Left cardiac atrium (tissue), 4 donors: Measurements from ENCODE around the gene MLLT1. TPM values are rescaled to one million over a fixed set of nuclear protein-coding genes. Genes with fewer than 3 reads are reported as not detected.

Source experiments
- ATAC-seq, 2 donors: fragments of 200-7000 bp; cut with Tn5 transposase; one replicate each; pipeline ENCODE4 v1.9.1; 2020; ENCODE audit warnings: mild to moderate bottlenecking in 2 of 2, moderate library complexity in 2 of 2
- DNase-seq: peaks from one replicate; pipeline ENCODE4 v3.0.0-alpha.2; 2020
- intact Hi-C, 2 donors: fragments of 100-400 bp; cut with DNase I; formaldehyde crosslinking; loops; one replicate each; pipeline versions ENCODE4 v1.14.1 to v1.15.1; 2022 to 2023
- total RNA-seq, 2 donors: library from RNA; stranded (reverse); fragmentation: NEBNext Ultra II Directional; extraction: Animal tissue kit (Norgen Biotek cat#: 25700); gene quantifications; one replicate each; pipeline ENCODE4 v1.2.1, GENCODE V29; 2021
- donor health status: DM: no; HTN: yes; CAD: no.
- donor health status: DM: no; HTN: yes; CAD: no; lungs with severe emphysema.
- donor health status: DM: yes; HTN: yes; CAD: no.
- donor health status: Dilated cardiomyopathy.

The MLLT1 gene
- total RNA-seq, 2 donors from 2014 or later: 40.1 to 51.4 TPM

GRCh38 chr19:6217752-6218334, 61.9 kb downstream of the MLLT1 start:
- intact Hi-C loops: loop anchor here (2.0 to 5.0 kb wide), 2 partner anchors 79 to 81 kb away; no protein-coding TSS in a partner anchor
- ATAC-seq: no peak
- DNase-seq: no peak

- intact Hi-C loops: loop anchor here in 1 of 2 donors (5.0 kb wide), 1 partner anchor 80 kb away; no protein-coding TSS in a partner anchor
- no peak for DNase-seq
Observed at GRCh38 chr19:6216996-6217751, 62.6 kb downstream of the MLLT1 start.

GRCh38 chr19:6216236-6216995, 63.4 kb downstream of the MLLT1 start:
- DNase-seq (no peak), ATAC-seq (no peak)
- intact Hi-C loops: loop anchor here in 1 of 2 donors (5.0 kb wide), 1 partner anchor 81 kb away; no protein-coding TSS in a partner anchor

More at GRCh38 chr19:6216996-6217751, 62.6 kb downstream of the MLLT1 start:
- peak; percentile 20 to 37 for ATAC-seq

- ATAC-seq (no peak), DNase-seq (no peak)
- intact Hi-C loops: loop anchor here in 1 of 2 donors (5.0 kb wide), 1 partner anchor 82 kb away; no protein-coding TSS in a partner anchor
Observed at GRCh38 chr19:6215701-6216235, 64.0 kb downstream of the MLLT1 start.

- ATAC-seq (no peak), DNase-seq (no peak)
Observed at GRCh38 chr19:6214881-6215541, 64.8 kb downstream of the MLLT1 start.

GRCh38 chr19:6213696-6214641, 65.8 kb downstream of the MLLT1 start:
- ATAC-seq: no peak
- no peak for DNase-seq
- intact Hi-C loops: no loop called here

More at GRCh38 chr19:6214881-6215541, 64.8 kb downstream of the MLLT1 start:
- intact Hi-C loops: loop anchor here in 1 of 2 donors (5.0 kb wide), 1 partner anchor 82 kb away; no protein-coding TSS in a partner anchor

- DNase-seq: no peak
- no peak for ATAC-seq
- intact Hi-C loops: no loop called here
Observed at GRCh38 chr19:6213266-6213595, 66.5 kb downstream of the MLLT1 start.

- DNase-seq (no peak), ATAC-seq (no peak)
- intact Hi-C loops: no loop called here
Observed at GRCh38 chr19:6212403-6213265, 67.1 kb downstream of the MLLT1 start.

GRCh38 chr19:6211632-6212402, 68.0 kb downstream of the MLLT1 start:
- no peak for ATAC-seq
- intact Hi-C loops: no loop called here
- no peak for DNase-seq

GRCh38 chr19:6210721-6211600, 68.8 kb downstream of the MLLT1 start:
- ATAC-seq (no peak), DNase-seq (no peak)
- intact Hi-C loops: no loop called here

- DNase-seq (no peak), ATAC-seq (no peak)
- intact Hi-C loops: no loop called here
Observed at GRCh38 chr19:6210091-6210490, 69.7 kb downstream of the MLLT1 start.

GRCh38 chr19:6209680-6210079, 70.1 kb downstream of the MLLT1 start:
- intact Hi-C loops: no loop called here
- DNase-seq (no peak), ATAC-seq (no peak)

- intact Hi-C loops: no loop called here
- no peak for ATAC-seq
- no peak for DNase-seq
Observed at GRCh38 chr19:6209233-6209632, 70.5 kb downstream of the MLLT1 start.

GRCh38 chr19:6204866-6205723, 74.7 kb downstream of the MLLT1 start:
- ATAC-seq (no peak), DNase-seq (no peak)
- intact Hi-C loops: no loop called here
